ENCODE measurements around the gene IP6K2. TPM values are rescaled to one million over a fixed set of nuclear protein-coding genes. Genes with fewer than 3 reads are reported as not detected.

Gene IP6K2
- total RNA-seq, 1 donor from 2014 or later: 145 TPM

GRCh38 chr3:48700731-48701405 lies 16.2 kb downstream of the IP6K2 start:
- DNase-seq (ENCODE audit: extremely low spot score, unreplicated experiment): no peak
- H3K36me3 Mint-ChIP-seq: peaks cover 24% of the 10 kb centered on the region
- peaks cover 4% of the 10 kb centered on the region for H3K9me3 Mint-ChIP-seq
- no peak overlapping the region for H3K27ac Mint-ChIP-seq
- no peaks in the 10 kb centered on the region for H3K27me3 Mint-ChIP-seq
- peaks cover 14% of the 10 kb centered on the region for H3K4me1 Mint-ChIP-seq (ENCODE audit: unreplicated experiment)
- TF ChIP-seq CTCF (conservative IDR thresholded peaks at IDR 0.05): no peak
- H3K4me3 Mint-ChIP-seq: no peak overlapping the region

DNA sequence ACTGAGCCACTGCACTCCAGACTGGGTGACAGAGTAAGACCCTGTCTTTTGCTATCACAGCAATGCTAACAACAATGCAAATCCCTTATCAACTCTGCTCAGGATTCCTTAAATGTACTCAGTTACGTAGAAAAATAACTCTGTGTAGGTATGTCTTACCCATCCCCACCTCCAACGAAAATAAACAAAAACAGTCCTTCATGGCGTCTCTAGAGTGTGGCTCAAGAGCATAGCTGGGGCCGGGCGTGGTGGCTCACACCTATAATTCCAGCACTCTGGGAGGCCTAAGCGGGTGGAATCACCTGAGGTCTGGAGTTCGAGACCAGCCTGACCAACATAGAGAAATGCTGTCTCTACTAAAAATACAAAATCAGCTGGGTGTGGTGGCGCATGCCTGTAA lies 18.1 kb downstream of the IP6K2 start:
- no peak for TF ChIP-seq CTCF (conservative IDR thresholded peaks at IDR 0.05)
- peaks cover 18% of the 10 kb centered on the region for H3K4me1 Mint-ChIP-seq (ENCODE audit: unreplicated experiment)
- no peak overlapping the region for H3K4me3 Mint-ChIP-seq

GRCh38 chr3:48697952-48698351 lies 19.1 kb downstream of the IP6K2 start:
- Mint-ChIP-seq H3K27ac (no peak overlapping the region), H3K36me3 (peaks cover 29% of the 10 kb centered on the region), H3K9me3 (peaks cover 4% of the 10 kb centered on the region), H3K4me3 (no peak overlapping the region), H3K4me1 (ENCODE audit: unreplicated experiment) (peaks cover 18% of the 10 kb centered on the region), H3K27me3 (no peaks in the 10 kb centered on the region)
- no peak for DNase-seq (ENCODE audit: extremely low spot score, unreplicated experiment)
- no peak for TF ChIP-seq CTCF (conservative IDR thresholded peaks at IDR 0.05)

More for the DNA sequence above, 18.1 kb downstream of the IP6K2 start:
- no peak for DNase-seq (ENCODE audit: extremely low spot score, unreplicated experiment)
- peaks cover 26% of the 10 kb centered on the region for H3K36me3 Mint-ChIP-seq
- H3K27me3 Mint-ChIP-seq: no peaks in the 10 kb centered on the region
- H3K9me3 Mint-ChIP-seq: peaks cover 4% of the 10 kb centered on the region
- no peak overlapping the region for H3K27ac Mint-ChIP-seq

GRCh38 chr3:48696601-48697000 lies 20.4 kb downstream of the IP6K2 start:
- Mint-ChIP-seq H3K4me3 (no peak overlapping the region), H3K4me1 (ENCODE audit: unreplicated experiment) (peaks cover 10% of the 10 kb centered on the region), H3K36me3 (peaks cover 23% of the 10 kb centered on the region)

GRCh38 chr3:48696156-48696555 lies 20.9 kb downstream of the IP6K2 start:
- Mint-ChIP-seq H3K27ac (peak overlapping the region; percentile 64), H3K27me3 (no peaks in the 10 kb centered on the region), H3K9me3 (no peaks in the 10 kb centered on the region), H3K4me1 (ENCODE audit: unreplicated experiment) (peaks cover 10% of the 10 kb centered on the region), H3K36me3 (peaks cover 26% of the 10 kb centered on the region), H3K4me3 (no peak overlapping the region)
- no peak for TF ChIP-seq CTCF (conservative IDR thresholded peaks at IDR 0.05)
- no peak for DNase-seq (ENCODE audit: extremely low spot score, unreplicated experiment)

More at GRCh38 chr3:48696601-48697000, 20.4 kb downstream of the IP6K2 start:
- no peak for TF ChIP-seq CTCF (conservative IDR thresholded peaks at IDR 0.05)
- H3K9me3 Mint-ChIP-seq: no peaks in the 10 kb centered on the region
- DNase-seq (ENCODE audit: extremely low spot score, unreplicated experiment): no peak
- no peaks in the 10 kb centered on the region for H3K27me3 Mint-ChIP-seq
- H3K27ac Mint-ChIP-seq: peak overlapping the region; percentile 64

All from type B pancreatic cell (in vitro differentiated cells).